Karpas-422 (cell line): ENCODE data around the gene POLR3GL. TPM values are rescaled to one million over a fixed set of nuclear protein-coding genes. Genes with fewer than 3 reads are reported as not detected.
"Not testable (repeated sequence)": the region's sequence is repeated elsewhere in the genome, so short reads cannot be mapped to it uniquely, and the experiment has no call there.

ENCODE experiments used
- DNase-seq: peaks from one replicate; pipeline ENCODE4 v3.0.0-alpha.2; 2015
- H2AFZ ChIP-seq: fragments of 200-600 bp; sonication (generic); 2 replicates; pipeline ENCODE4 v1.6.1; 2014; ENCODE audit warnings: antibody characterized with exemption, low read length, mixed read lengths
- H3K27ac ChIP-seq: fragments of 200-600 bp; sonication (generic); 2 replicates; pipeline ENCODE4 v1.5.1; 2014; ENCODE audit warnings: mild to moderate bottlenecking, low read length, moderate library complexity
- H3K27me3 ChIP-seq: fragments of 200-600 bp; sonication (generic); 2 replicates; pipeline ENCODE4 v1.6.1; 2014; ENCODE audit warnings: low read length, mixed read lengths
- H3K36me3 ChIP-seq: fragments of 200-600 bp; sonication (generic); 2 replicates; pipeline ENCODE4 v1.6.1; 2014; ENCODE audit warnings: low read length, mixed read lengths; ENCODE audit not compliant: insufficient read depth
- H3K4me1 ChIP-seq: fragments of 200-600 bp; sonication (generic); 2 replicates; pipeline ENCODE4 v1.6.1; 2014; ENCODE audit warnings: mild to moderate bottlenecking, low read length, mixed read lengths
- H3K4me2 ChIP-seq: fragments of 200-600 bp; sonication (generic); 2 replicates; pipeline ENCODE4 v1.6.1; 2014; ENCODE audit warnings: low read length, low read depth, mild to moderate bottlenecking; ENCODE audit not compliant: poor library complexity, severe bottlenecking
- H3K4me3 ChIP-seq: fragments of 200-600 bp; sonication (generic); 2 replicates; pipeline ENCODE4 v1.5.1; 2014; ENCODE audit warnings: mild to moderate bottlenecking, antibody characterized with exemption, low read length, mixed read lengths
- H3K79me2 ChIP-seq: fragments of 200-600 bp; sonication (generic); 2 replicates; pipeline ENCODE4 v1.6.1; 2014; ENCODE audit warnings: mild to moderate bottlenecking, low read length, mixed read lengths
- H3K9ac ChIP-seq: fragments of 200-600 bp; sonication (generic); 2 replicates; pipeline ENCODE4 v1.6.0; 2014; ENCODE audit warnings: low read length
- H3K9me2 ChIP-seq: fragments of 200-600 bp; sonication (generic), shearing (Covaris generic); replicated peaks from 2 replicates; pipeline ENCODE4 v1.6.0; 2014; ENCODE audit warnings: mild to moderate bottlenecking, low read length, moderate library complexity; ENCODE audit not compliant: insufficient read depth
- H3K9me3 ChIP-seq: fragments of 300-700, 200-600 bp; sonication (generic); 2 replicates; pipeline ENCODE4 v1.6.1; 2014; ENCODE audit warnings: low read length, mixed read lengths
- H4K20me1 ChIP-seq: fragments of 200-600 bp; sonication (generic); 2 replicates; pipeline ENCODE4 v1.6.1; 2014; ENCODE audit warnings: mild to moderate bottlenecking, antibody characterized with exemption, low read length, low read depth; ENCODE audit not compliant: insufficient read depth
- total RNA-seq: library from RNA; depleted of rRNA; stranded (reverse); fragments of >200 nt; shearing (Covaris generic); gene quantifications from 2 replicates; pipeline ENCODE4 v1.2.3, GENCODE V29; 2014; ENCODE audit warnings: low replicate concordance

The POLR3GL gene
- total RNA-seq, 1 experiment from 2014 or later = 34.7 TPM

DNA sequence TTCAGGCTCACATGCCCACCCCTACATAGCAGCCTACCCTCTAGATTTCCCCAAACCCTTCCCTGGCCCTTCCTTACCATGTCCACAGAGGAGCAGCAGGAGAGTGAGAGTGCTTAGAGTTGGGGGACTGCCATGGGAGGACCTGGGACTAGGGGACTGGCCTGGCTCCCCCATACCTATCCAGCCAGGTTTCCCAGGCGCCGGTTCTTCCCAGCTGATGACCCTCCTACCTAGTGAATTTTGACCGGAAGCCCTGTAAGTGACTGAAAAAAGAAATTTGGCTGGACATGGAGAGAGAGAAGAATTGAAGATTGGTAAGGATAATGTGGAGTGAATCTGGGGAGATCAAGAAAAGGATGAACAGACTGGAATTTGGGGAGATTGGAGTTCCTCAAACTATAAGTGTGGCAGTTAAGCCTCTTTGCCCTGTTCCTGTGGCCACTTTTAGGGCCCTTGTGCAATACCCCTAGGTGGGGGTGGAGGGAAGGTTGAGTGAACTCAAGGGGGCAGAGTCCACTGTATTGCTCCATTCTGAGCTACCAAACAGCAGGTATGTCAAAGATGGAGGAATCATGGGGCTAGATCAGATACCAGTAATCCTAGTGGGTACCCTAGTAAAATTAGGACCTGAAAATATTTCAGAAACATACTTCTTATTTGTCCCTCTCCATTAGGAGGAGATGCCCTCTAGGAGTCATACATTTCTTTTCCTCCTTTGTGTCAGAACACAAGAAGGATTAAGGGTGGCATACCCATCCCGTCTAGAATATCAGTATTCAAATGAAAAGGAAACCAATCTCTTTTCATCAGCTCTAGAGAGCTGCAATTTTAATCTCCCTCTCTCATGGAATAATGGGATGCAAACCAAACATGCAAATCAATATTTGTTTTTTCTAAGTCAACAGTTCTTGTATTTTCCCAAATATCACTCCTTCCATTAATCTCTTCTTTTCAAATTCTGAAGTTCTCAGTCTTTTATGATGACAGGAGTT lies 55.9 kb downstream of the POLR3GL start:
- Histone ChIP-seq H3K27me3 (no peaks in the 10 kb centered on the region), H3K79me2 (no peaks in the 10 kb centered on the region), H3K9ac (no peak overlapping the region), H4K20me1 (no peaks in the 10 kb centered on the region), H3K36me3 (no peaks in the 10 kb centered on the region), H3K4me2 (no peak overlapping the region), H3K9me3 (no peaks in the 10 kb centered on the region), H3K27ac (no peak overlapping the region), H3K4me3 (no peak overlapping the region), H3K4me1 (peaks cover 6% of the 10 kb centered on the region; the same call in 1 of the 2 replicates), H2AFZ (no peak overlapping the region), H3K9me2 (no peaks in the 10 kb centered on the region)
- no peak for DNase-seq

DNA sequence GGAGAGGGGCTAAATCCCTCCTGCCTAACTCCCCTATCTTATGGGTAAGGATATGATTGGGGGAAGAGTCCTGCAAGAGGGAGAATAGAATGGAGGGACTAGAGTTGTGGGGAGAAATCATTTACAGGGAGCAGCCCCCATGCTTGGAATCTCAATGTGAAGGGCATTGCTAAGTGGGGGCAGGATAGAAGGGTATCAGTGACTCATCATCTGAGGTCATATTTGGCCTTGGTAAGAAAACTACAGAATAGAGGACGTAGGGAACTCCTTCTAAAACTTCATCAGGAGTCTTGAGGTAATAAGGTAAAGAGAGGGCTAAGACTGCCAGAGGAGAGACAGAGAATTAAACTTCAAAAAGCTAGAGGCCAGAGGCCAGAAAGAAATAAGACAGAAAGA lies 56.6 kb downstream of the POLR3GL start:
- Histone ChIP-seq H3K9ac (no peak overlapping the region), H3K4me2 (no peak overlapping the region), H3K79me2 (no peaks in the 10 kb centered on the region), H3K9me3 (no peaks in the 10 kb centered on the region), H3K4me3 (no peak overlapping the region), H3K4me1 (peaks cover 6% of the 10 kb centered on the region; the same call in 1 of the 2 replicates), H3K27ac (no peak overlapping the region), H4K20me1 (no peaks in the 10 kb centered on the region), H3K27me3 (no peaks in the 10 kb centered on the region), H3K36me3 (no peaks in the 10 kb centered on the region), H2AFZ (no peak overlapping the region), H3K9me2 (no peaks in the 10 kb centered on the region)
- DNase-seq = no peak

DNA sequence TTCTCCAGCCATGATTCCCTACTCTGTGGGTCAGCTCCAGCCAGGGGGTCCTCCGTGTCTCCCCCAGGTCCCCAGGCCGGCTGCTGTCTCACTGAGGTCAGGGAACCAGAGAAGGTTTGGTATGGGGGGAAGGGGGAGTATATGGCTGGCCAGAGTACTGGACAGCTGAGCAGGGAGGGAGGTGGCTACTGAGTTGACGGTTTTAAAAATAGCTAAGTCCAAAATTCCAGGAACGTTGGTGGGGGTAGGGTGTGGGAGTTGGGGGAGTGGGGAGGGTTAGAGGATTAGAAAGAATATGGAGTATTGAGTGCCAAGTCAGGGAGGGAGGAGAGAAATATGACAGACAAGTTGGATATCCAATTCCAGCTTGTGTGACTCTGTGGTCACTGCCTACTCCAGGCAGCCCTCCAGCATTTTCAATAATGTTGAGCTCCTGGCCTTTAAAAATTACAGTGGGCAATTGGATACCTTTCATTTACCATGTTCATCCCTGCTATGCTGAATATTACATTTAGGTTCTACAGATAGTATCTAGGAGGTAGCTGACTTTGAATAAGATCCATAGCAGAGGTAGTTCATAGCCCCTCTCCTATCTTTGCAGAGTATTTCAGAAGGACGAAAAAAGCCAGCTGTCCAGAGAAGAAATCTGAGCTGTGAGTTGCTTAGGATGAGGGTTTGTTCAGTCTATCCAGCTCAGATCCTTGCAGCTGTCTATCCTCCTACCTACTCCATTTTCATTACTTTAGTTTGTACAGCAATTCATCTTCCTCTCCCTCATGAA lies 57.3 kb downstream of the POLR3GL start, which contains the start of gene HJV:
TSS of gene HJV (minus strand) at position 114 of the 781 bp plus-strand sequence. CDS start 1,504 bp downstream, outside the sequence.
- H3K9me3 ChIP-seq = no peaks in the 10 kb centered on the region
- H3K36me3 ChIP-seq = no peaks in the 10 kb centered on the region
- H3K9me2 ChIP-seq = no peaks in the 10 kb centered on the region
- H2AFZ ChIP-seq = no peak within 1 kb of the TSS
- no peak within 1 kb of the TSS for H3K4me3 ChIP-seq
- H3K9ac ChIP-seq = no peak within 1 kb of the TSS
- no peak within 1 kb of the TSS for H3K4me2 ChIP-seq
- no peak for DNase-seq
- peaks cover 6% of the 10 kb centered on the region; the same call in 1 of the 2 replicates for H3K4me1 ChIP-seq
- H3K27ac ChIP-seq = no peak within 1 kb of the TSS
- H4K20me1 ChIP-seq = no peaks in the 10 kb centered on the region
- no peaks in the 10 kb centered on the region for H3K27me3 ChIP-seq
- no peaks in the 10 kb centered on the region for H3K79me2 ChIP-seq

- Histone ChIP-seq H3K79me2 (no peaks in the 10 kb centered on the region), H3K9ac (no peak overlapping the region), H3K36me3 (no peaks in the 10 kb centered on the region), H3K4me1 (peaks cover 6% of the 10 kb centered on the region; the same call in 1 of the 2 replicates), H3K4me3 (no peak overlapping the region), H3K9me2 (no peaks in the 10 kb centered on the region), H3K9me3 (no peaks in the 10 kb centered on the region), H2AFZ (no peak overlapping the region), H4K20me1 (no peaks in the 10 kb centered on the region), H3K27me3 (no peaks in the 10 kb centered on the region), H3K27ac (no peak overlapping the region), H3K4me2 (no peak overlapping the region)
- DNase-seq = no peak
Measured at GRCh38 chr1:146022403-146023127, 58.1 kb downstream of the POLR3GL start.

DNA sequence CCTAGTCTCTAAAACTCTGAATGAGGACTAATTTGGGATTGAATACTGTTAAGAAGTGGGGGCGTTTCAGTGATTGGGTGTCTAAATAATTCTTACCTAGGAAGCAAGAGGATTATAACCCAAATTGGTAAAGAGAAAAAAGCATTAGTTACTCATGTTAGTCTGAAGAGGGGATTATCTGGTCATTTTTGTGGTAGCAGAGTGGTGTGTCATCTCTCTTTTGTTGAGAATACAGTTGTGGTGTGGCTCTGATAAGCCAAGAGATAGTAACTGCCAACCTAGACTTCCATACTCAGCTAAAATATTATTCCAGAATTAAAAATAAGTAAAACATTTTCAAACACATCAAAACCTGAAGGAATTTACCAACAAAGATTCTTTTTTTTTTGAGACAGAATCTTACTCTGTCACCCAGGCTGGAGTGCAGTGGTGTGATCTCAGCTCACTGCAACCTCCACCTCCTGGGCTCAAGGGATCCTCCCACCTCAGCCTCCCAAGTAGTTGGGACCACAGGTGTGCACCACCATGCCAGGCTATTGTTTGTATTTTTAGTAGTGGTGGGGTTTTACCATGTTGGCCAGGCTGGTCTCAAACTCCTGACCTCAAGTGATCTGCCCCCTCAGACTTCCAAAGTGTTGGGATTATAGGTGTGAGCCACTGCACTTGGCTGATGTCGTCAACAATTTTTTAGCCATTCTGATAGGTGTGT lies 61.5 kb downstream of the POLR3GL start:
- H3K9me3 ChIP-seq, H3K4me2 ChIP-seq, H3K4me1 ChIP-seq, H3K9ac ChIP-seq, H3K27me3 ChIP-seq, H3K4me3 ChIP-seq, H3K27ac ChIP-seq, H3K9me2 ChIP-seq, H3K36me3 ChIP-seq, H3K79me2 ChIP-seq, DNase-seq, H2AFZ ChIP-seq, H4K20me1 ChIP-seq: not testable (repeated sequence)

GRCh38 chr1:146026650-146027049 lies 62.2 kb downstream of the POLR3GL start:
- not testable (repeated sequence) for H3K27me3 ChIP-seq

More at GRCh38 chr1:146026650-146027049, 62.2 kb downstream of the POLR3GL start:
- not testable (repeated sequence) for H3K27ac ChIP-seq, H4K20me1 ChIP-seq, H3K4me3 ChIP-seq, H3K36me3 ChIP-seq, DNase-seq, H3K9me2 ChIP-seq, H3K9me3 ChIP-seq, H3K79me2 ChIP-seq, H3K4me1 ChIP-seq, H3K4me2 ChIP-seq, H3K9ac ChIP-seq, H2AFZ ChIP-seq
